Adrenal gland (tissue), 5 donors: ENCODE measurements around the gene CCR7.

Source experiments
- CTCF ChIP-seq, 6 experiments: fragments of 450-650 bp in 4 of 6; fragments of 200-600 bp in 2 of 6; sonication (generic) in 1 of 6; IDR thresholded peaks; 1 replicate in 5 of 6; 2 replicates in 1 of 6; pipeline versions ENCODE4 v1.5.1 to v1.8.0; 2016 to 2021; ENCODE audit warnings: antibody characterized with exemption in 6 of 6, mild to moderate bottlenecking in 2 of 6, moderate library complexity in 1 of 6
- POLR2A ChIP-seq, 2 donors: fragments of 450-650 bp; IDR thresholded peaks; one replicate each; pipeline ENCODE4 v1.6.1; 2017; ENCODE audit warnings: antibody characterized with exemption in 2 of 2, mild to moderate bottlenecking in 2 of 2, moderate library complexity in 1 of 2
- donor health status: DM: no; HTN: no; CAD: no.

GRCh38 chr17:40599468-40599763 is 34.1 kb upstream of the CCR7 start:
- TF ChIP-seq POLR2A (IDR thresholded peaks at IDR 0.05) (no peak), CTCF (IDR thresholded peaks at IDR 0.05) (no peak)
